Astrocyte of the spinal cord (primary cell): ENCODE results near the gene SLC9A9.
"Not testable (repeated sequence)": the region's sequence is repeated elsewhere in the genome, so short reads cannot be mapped to it uniquely, and the experiment has no call there.

Experiments
- DNase-seq: peaks from one replicate; pipeline ENCODE4 v3.0.0; 2011; ENCODE audit warnings: low read depth, low spot score
- H3K4me3 ChIP-seq: 2 replicates; pipeline ENCODE4 v1.5.1; 2011; ENCODE audit warnings: low read depth, mild to moderate bottlenecking, low read length, moderate library complexity
- CTCF ChIP-seq: IDR thresholded peaks from 2 replicates; pipeline ENCODE4 v1.5.1; 2012; ENCODE audit warnings: low read depth, mild to moderate bottlenecking, low read length, inconsistent platforms
- in situ Hi-C: cut with HindIII; loops from 2 replicates; pipeline ENCODE4 v1.10.0; 2017; ENCODE audit warnings: low sequenced_read_pairs

The SLC9A9 gene

GRCh38 chr3:143531101-143531500, 317.2 kb downstream of the SLC9A9 start:
- H3K4me3 ChIP-seq = no peak overlapping the region
- no peak for TF ChIP-seq CTCF
- DNase-seq = no peak
- in situ Hi-C loops = no loop called here

- in situ Hi-C loops = no loop called here
Measured at GRCh38 chr3:143529798-143530197, 318.5 kb downstream of the SLC9A9 start.

GRCh38 chr3:143529018-143529478, 319.2 kb downstream of the SLC9A9 start:
- no peak overlapping the region for H3K4me3 ChIP-seq
- TF ChIP-seq CTCF = no peak
- DNase-seq = no peak
- in situ Hi-C loops = no loop called here

More at GRCh38 chr3:143529798-143530197, 318.5 kb downstream of the SLC9A9 start:
- DNase-seq = no peak
- no peak for TF ChIP-seq CTCF
- no peak overlapping the region for H3K4me3 ChIP-seq

- TF ChIP-seq CTCF = no peak
- DNase-seq = no peak
- no peak overlapping the region for H3K4me3 ChIP-seq
- in situ Hi-C loops = no loop called here
Measured at GRCh38 chr3:143526011-143526545, 322.2 kb downstream of the SLC9A9 start.

GRCh38 chr3:143525408-143525807, 322.9 kb downstream of the SLC9A9 start:
- in situ Hi-C loops = no loop called here
- no peak for TF ChIP-seq CTCF
- peak; percentile 68 for DNase-seq
- no peak overlapping the region for H3K4me3 ChIP-seq

- in situ Hi-C loops = no loop called here
- DNase-seq = no peak
- H3K4me3 ChIP-seq = no peak overlapping the region
- no peak for TF ChIP-seq CTCF
Measured at GRCh38 chr3:143521803-143522202, 326.5 kb downstream of the SLC9A9 start.

- DNase-seq, H3K4me3 ChIP-seq, in situ Hi-C loops: not testable (repeated sequence)
Measured at GRCh38 chr3:143517131-143517530, 331.1 kb downstream of the SLC9A9 start.
